ENCODE data around the gene ALKBH3. TPM values are rescaled to one million over a fixed set of nuclear protein-coding genes. Genes with fewer than 3 reads are reported as not detected.

ALKBH3 gene
- total RNA-seq, 2 donors from 2014 or later: 9.3 to 13.9 TPM

DNA sequence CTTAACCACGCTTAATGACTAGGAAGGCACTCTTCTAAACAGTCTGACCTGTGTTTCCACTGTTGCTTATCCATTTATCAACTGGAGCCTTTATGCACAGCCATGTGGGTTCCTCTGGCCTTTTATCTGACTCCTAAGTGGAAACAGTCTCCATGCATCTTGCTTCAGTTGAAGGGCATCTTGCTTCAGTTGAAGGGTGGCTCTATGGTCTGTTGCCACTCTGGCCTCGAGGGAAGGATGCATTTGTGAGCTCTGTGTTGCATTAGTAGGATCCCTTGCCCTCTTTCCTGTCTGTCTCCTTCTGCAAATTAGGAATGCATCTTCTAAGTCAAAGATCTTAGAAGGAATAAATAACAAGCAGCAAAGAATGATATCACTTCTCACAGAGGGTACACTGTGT lies 36.0 kb downstream of the ALKBH3 start:
- Mint-ChIP-seq H3K36me3 (ENCODE audit: low read depth) (peaks cover 22% of the 10 kb centered on the region), H3K9me3 (no peaks in the 10 kb centered on the region), H3K4me1 (peaks cover 2% of the 10 kb centered on the region), H3K27me3 (ENCODE audit: insufficient read depth) (no peaks in the 10 kb centered on the region), H3K27ac (no peak overlapping the region), H3K4me3 (no peak overlapping the region)
- Histone ChIP-seq H3K9ac (ENCODE audit: extremely low read depth, low read length, poor library complexity, severe bottlenecking) (no peak overlapping the region), H3K4me1 (ENCODE audit: control insufficient read depth, insufficient read depth, low read length) (no peaks in the 10 kb centered on the region), H3K27ac (ENCODE audit: low read depth, low read length) (no peak overlapping the region), H3K9me3 (ENCODE audit: control insufficient read depth, low read length) (no peaks in the 10 kb centered on the region), H3K36me3 (ENCODE audit: control insufficient read depth, insufficient read depth, low read length) (peaks cover 29% of the 10 kb centered on the region), H3K27me3 (ENCODE audit: control insufficient read depth, insufficient read depth, low read length, poor library complexity, severe bottlenecking) (no peaks in the 10 kb centered on the region), H3K4me3 (ENCODE audit: low read length) (no peak overlapping the region)
- 87 to 95% methylated on average over 2 of the region's 2 CpGs for WGBS, 2 experiments (ENCODE audit: insufficient coverage in 1 of 2, insufficient read length in 1 of 2)
- DNase-seq: no peak
- TF ChIP-seq, protein P1, sequence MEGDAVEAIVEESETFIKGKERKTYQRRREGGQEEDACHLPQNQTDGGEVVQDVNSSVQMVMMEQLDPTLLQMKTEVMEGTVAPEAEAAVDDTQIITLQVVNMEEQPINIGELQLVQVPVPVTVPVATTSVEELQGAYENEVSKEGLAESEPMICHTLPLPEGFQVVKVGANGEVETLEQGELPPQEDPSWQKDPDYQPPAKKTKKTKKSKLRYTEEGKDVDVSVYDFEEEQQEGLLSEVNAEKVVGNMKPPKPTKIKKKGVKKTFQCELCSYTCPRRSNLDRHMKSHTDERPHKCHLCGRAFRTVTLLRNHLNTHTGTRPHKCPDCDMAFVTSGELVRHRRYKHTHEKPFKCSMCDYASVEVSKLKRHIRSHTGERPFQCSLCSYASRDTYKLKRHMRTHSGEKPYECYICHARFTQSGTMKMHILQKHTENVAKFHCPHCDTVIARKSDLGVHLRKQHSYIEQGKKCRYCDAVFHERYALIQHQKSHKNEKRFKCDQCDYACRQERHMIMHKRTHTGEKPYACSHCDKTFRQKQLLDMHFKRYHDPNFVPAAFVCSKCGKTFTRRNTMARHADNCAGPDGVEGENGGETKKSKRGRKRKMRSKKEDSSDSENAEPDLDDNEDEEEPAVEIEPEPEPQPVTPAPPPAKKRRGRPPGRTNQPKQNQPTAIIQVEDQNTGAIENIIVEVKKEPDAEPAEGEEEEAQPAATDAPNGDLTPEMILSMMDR (conservative IDR thresholded peaks at IDR 0.05): no peak

DNA sequence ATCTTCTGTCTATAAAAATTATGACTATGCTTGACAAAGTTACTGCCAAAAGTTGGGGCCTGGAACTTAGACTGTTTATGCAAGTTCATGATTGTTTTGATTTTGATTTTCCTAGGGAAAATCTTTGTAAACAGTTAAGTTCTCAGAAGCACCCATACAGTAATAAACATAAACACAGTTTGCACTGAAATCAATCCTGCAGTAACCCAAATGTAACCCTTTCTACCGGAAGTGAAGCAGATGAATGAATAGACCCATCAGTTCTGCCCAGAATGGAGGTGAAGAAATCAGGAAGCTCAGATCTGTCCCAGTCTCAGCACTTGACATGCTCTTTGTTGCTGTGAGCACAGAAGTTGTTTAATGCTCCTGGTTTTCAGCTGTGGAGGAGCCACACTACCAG lies 37.2 kb downstream of the ALKBH3 start:
- Histone ChIP-seq H3K36me3 (ENCODE audit: control insufficient read depth, insufficient read depth, low read length) (peaks cover 29% of the 10 kb centered on the region), H3K4me3 (ENCODE audit: low read length) (no peak overlapping the region), H3K27ac (ENCODE audit: low read depth, low read length) (no peak overlapping the region), H3K9me3 (ENCODE audit: control insufficient read depth, low read length) (no peaks in the 10 kb centered on the region), H3K27me3 (ENCODE audit: control insufficient read depth, insufficient read depth, low read length, poor library complexity, severe bottlenecking) (no peaks in the 10 kb centered on the region), H3K4me1 (ENCODE audit: control insufficient read depth, insufficient read depth, low read length) (no peaks in the 10 kb centered on the region), H3K9ac (ENCODE audit: extremely low read depth, low read length, poor library complexity, severe bottlenecking) (no peak overlapping the region)
- WGBS, 2 experiments (ENCODE audit: insufficient coverage in 1 of 2, insufficient read length in 1 of 2): 82% methylated on average over 1 of the region's 1 CpG; no CpG with 5 or more reads in 1 of the 2 experiments
- TF ChIP-seq, protein P1 (conservative IDR thresholded peaks at IDR 0.05): no peak
- H3K4me3 Mint-ChIP-seq: no peak overlapping the region
- H3K27me3 Mint-ChIP-seq (ENCODE audit: insufficient read depth): no peaks in the 10 kb centered on the region
- no peaks in the 10 kb centered on the region for H3K9me3 Mint-ChIP-seq
- peaks cover 2% of the 10 kb centered on the region for H3K4me1 Mint-ChIP-seq
- no peak overlapping the region for H3K27ac Mint-ChIP-seq
- peaks cover 22% of the 10 kb centered on the region for H3K36me3 Mint-ChIP-seq (ENCODE audit: low read depth)
- no peak for DNase-seq

DNA sequence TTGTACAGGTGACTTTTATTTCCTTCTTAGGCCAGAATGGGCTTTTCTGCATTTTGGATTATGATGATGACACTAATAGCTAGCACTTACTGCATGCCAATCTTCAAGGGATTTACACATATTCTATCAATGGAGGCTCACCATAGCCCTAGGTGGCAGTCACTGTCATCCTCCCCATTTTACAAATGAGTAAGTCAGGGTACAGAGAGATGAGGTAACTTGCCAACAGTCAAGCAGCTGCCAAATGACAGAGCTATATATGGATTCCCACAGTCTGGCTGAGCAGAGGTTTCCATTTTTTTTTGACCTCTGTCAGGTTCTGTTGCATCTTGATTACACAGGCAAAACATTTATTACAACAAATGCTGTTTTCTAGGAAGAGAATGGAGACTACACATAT lies 38.0 kb downstream of the ALKBH3 start:
- Mint-ChIP-seq H3K4me1 (peaks cover 7% of the 10 kb centered on the region), H3K27ac (no peak overlapping the region), H3K36me3 (ENCODE audit: low read depth) (peaks cover 22% of the 10 kb centered on the region), H3K4me3 (no peak overlapping the region), H3K27me3 (ENCODE audit: insufficient read depth) (no peaks in the 10 kb centered on the region), H3K9me3 (no peaks in the 10 kb centered on the region)
- no peak for DNase-seq
- TF ChIP-seq, protein P1 (conservative IDR thresholded peaks at IDR 0.05): no peak
- no peak overlapping the region for H3K27ac ChIP-seq (ENCODE audit: low read depth, low read length)
- peaks cover 26% of the 10 kb centered on the region for H3K36me3 ChIP-seq (ENCODE audit: control insufficient read depth, insufficient read depth, low read length)
- H3K4me1 ChIP-seq (ENCODE audit: control insufficient read depth, insufficient read depth, low read length): no peaks in the 10 kb centered on the region
- H3K9me3 ChIP-seq (ENCODE audit: control insufficient read depth, low read length): no peaks in the 10 kb centered on the region
- H3K27me3 ChIP-seq (ENCODE audit: control insufficient read depth, insufficient read depth, low read length, poor library complexity, severe bottlenecking): no peaks in the 10 kb centered on the region
- H3K4me3 ChIP-seq (ENCODE audit: low read length): no peak overlapping the region
- no peak overlapping the region for H3K9ac ChIP-seq (ENCODE audit: extremely low read depth, low read length, poor library complexity, severe bottlenecking)

Measured in endodermal cell (in vitro differentiated cells).